Anterior cingulate cortex (tissue), 58 donors: ENCODE data around the gene NUDT22.

Experiments
- DNase-seq, 58 donors: peaks; one replicate each; lab custom pipeline; 2025; lab: John Stamatoyannopoulos, UW

Gene NUDT22

GRCh38 chr11:64224891-64225607 is 1.0 kb upstream of the NUDT22 start:
- no peak for DNase-seq

GRCh38 chr11:64226507-64227051 is 505 bp downstream of the NUDT22 start:
- DNase-seq = peak in 19 of 58 donors; percentile 25 to 65 (median 45)

GRCh38 chr11:64227405-64227956 is 1.4 kb downstream of the NUDT22 start:
- no peak for DNase-seq

GRCh38 chr11:64229090-64229743 is 3.1 kb downstream of the NUDT22 start:
- DNase-seq = no peak

- DNase-seq = no peak
These were observed 3.7 kb downstream of the NUDT22 start for GRCh38 chr11:64229744-64230170.

GRCh38 chr11:64230171-64230984 is 4.3 kb downstream of the NUDT22 start, which contains the start of gene DNAJC4:
DNAJC4 (plus strand) TSS chr11:64230548; CDS start chr11:64230855, 307 bp downstream.
- DNase-seq = peak; percentile 52 to 94 (median 85)

GRCh38 chr11:64230985-64231365 is 4.9 kb downstream of the NUDT22 start:
- DNase-seq = no peak

- DNase-seq = no peak
These were observed 5.5 kb downstream of the NUDT22 start for GRCh38 chr11:64231546-64231945.

- DNase-seq = no peak
These were observed 6.3 kb downstream of the NUDT22 start for GRCh38 chr11:64232182-64232966.

- peak in 4 of 58 donors; percentile 23 to 46 (median 26) for DNase-seq
These were observed 6.9 kb downstream of the NUDT22 start for GRCh38 chr11:64232967-64233315.

GRCh38 chr11:64233913-64234586 is 8.0 kb downstream of the NUDT22 start, which contains the start of gene VEGFB:
VEGFB (plus strand) TSS chr11:64234584; CDS start chr11:64234834, 250 bp downstream.
- peak in 47 of 58 donors; percentile 26 to 74 (median 57) for DNase-seq

- DNase-seq = peak in 5 of 58 donors; percentile 22 to 45 (median 29)
These were observed 8.7 kb downstream of the NUDT22 start for GRCh38 chr11:64234647-64235379.

GRCh38 chr11:64235437-64236161 is 9.5 kb downstream of the NUDT22 start:
- no peak for DNase-seq

GRCh38 chr11:64237484-64237951 is 11.4 kb downstream of the NUDT22 start:
- no peak for DNase-seq

GRCh38 chr11:64238076-64238475 is 12.0 kb downstream of the NUDT22 start:
- no peak for DNase-seq

GRCh38 chr11:64238999-64239398 is 12.9 kb downstream of the NUDT22 start:
- peak in 2 of 58 donors; percentile 17 to 24 for DNase-seq
